Activated CD4-positive, alpha-beta T cell treated with anti-CD3 and anti-CD28 coated beads, Interleukin-2, amount 50 U/mL, for 16 hours (primary cell): ENCODE data around the gene CTAG1B.
"Not testable (repeated sequence)": the region's sequence is repeated elsewhere in the genome, so short reads cannot be mapped to it uniquely, and the experiment has no call there.

ENCODE experiments used
- DNase-seq: peaks from one replicate; pipeline ENCODE4 v3.0.0-alpha.2; 2020

CTAG1B gene

GRCh38 chrX:154619182-154619581, at the start of gene CTAG1B:
CTAG1B (minus strand) TSS chrX:154619282; CDS start chrX:154619218, 64 bp downstream.
- not testable (repeated sequence) for DNase-seq

GRCh38 chrX:154661899-154662298, 42.8 kb upstream of the CTAG1B start:
- no peak for DNase-seq

GRCh38 chrX:154661170-154661569, 42.1 kb upstream of the CTAG1B start:
- DNase-seq, result no peak

- no peak for DNase-seq
These were observed 41.5 kb upstream of the CTAG1B start for GRCh38 chrX:154660541-154660940.

- no peak for DNase-seq
These were observed 39.9 kb upstream of the CTAG1B start for GRCh38 chrX:154658957-154659356.

GRCh38 chrX:154658187-154658586, 39.1 kb upstream of the CTAG1B start:
- no peak for DNase-seq

GRCh38 chrX:154657226-154657805, 38.2 kb upstream of the CTAG1B start:
- DNase-seq, result no peak

GRCh38 chrX:154655786-154656185, 36.7 kb upstream of the CTAG1B start:
- DNase-seq, result no peak

GRCh38 chrX:154655346-154655745, 36.3 kb upstream of the CTAG1B start:
- no peak for DNase-seq

- DNase-seq, result no peak
These were observed 35.8 kb upstream of the CTAG1B start for GRCh38 chrX:154654925-154655324.

GRCh38 chrX:154654372-154654771, 35.3 kb upstream of the CTAG1B start:
- no peak for DNase-seq

GRCh38 chrX:154653413-154653812, 34.3 kb upstream of the CTAG1B start, which contains the start of gene CTAG2:
CTAG2 (minus strand) TSS chrX:154653579; CDS start chrX:154653515, 64 bp downstream.
- DNase-seq, result not testable (repeated sequence)

- no peak for DNase-seq
These were observed 33.9 kb upstream of the CTAG1B start for GRCh38 chrX:154653048-154653401.

- no peak for DNase-seq
These were observed 33.4 kb upstream of the CTAG1B start for GRCh38 chrX:154652311-154653047.

- DNase-seq, result no peak
These were observed 31.1 kb upstream of the CTAG1B start for GRCh38 chrX:154650221-154650510.

GRCh38 chrX:154649503-154650220, 30.6 kb upstream of the CTAG1B start:
- DNase-seq, result no peak

GRCh38 chrX:154648931-154649330, 29.8 kb upstream of the CTAG1B start:
- DNase-seq, result no peak

- DNase-seq, result not testable (repeated sequence)
These were observed 26.8 kb upstream of the CTAG1B start for GRCh38 chrX:154645745-154646378.

GRCh38 chrX:154643708-154644107, 24.6 kb upstream of the CTAG1B start:
- not testable (repeated sequence) for DNase-seq

GRCh38 chrX:154641740-154642139, 22.7 kb upstream of the CTAG1B start:
- not testable (repeated sequence) for DNase-seq

GRCh38 chrX:154633661-154634060, 14.6 kb upstream of the CTAG1B start:
- not testable (repeated sequence) for DNase-seq

- not testable (repeated sequence) for DNase-seq
These were observed 11.9 kb upstream of the CTAG1B start for GRCh38 chrX:154630949-154631348.

- not testable (repeated sequence) for DNase-seq
These were observed 9.9 kb upstream of the CTAG1B start for GRCh38 chrX:154628960-154629359.
